Middle frontal gyrus (tissue), 1 donor: Measurements from ENCODE around the gene MAGED4B.
"Not testable (repeated sequence)": the region's sequence is repeated elsewhere in the genome, so short reads cannot be mapped to it uniquely, and the experiment has no call there.

ENCODE experiments used
- DNase-seq: peaks from one replicate; pipeline ENCODE4 v3.0.0-alpha.2; 2015; ENCODE audit warnings: low spot score; ENCODE audit errors: extremely low spot score

Gene MAGED4B, protein sequence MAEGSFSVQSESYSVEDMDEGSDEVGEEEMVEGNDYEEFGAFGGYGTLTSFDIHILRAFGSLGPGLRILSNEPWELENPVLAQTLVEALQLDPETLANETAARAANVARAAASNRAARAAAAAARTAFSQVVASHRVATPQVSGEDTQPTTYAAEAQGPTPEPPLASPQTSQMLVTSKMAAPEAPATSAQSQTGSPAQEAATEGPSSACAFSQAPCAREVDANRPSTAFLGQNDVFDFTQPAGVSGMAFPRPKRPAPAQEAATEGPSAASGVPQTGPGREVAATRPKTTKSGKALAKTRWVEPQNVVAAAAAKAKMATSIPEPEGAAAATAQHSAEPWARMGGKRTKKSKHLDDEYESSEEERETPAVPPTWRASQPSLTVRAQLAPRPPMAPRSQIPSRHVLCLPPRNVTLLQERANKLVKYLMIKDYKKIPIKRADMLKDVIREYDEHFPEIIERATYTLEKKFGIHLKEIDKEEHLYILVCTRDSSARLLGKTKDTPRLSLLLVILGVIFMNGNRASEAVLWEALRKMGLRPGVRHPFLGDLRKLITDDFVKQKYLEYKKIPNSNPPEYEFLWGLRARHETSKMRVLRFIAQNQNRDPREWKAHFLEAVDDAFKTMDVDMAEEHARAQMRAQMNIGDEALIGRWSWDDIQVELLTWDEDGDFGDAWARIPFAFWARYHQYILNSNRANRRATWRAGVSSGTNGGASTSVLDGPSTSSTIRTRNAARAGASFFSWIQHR

GRCh38 chrX:52068666-52069640 is at the start of gene MAGED4B:
Gene MAGED4B, minus strand, starts transcription at chrX:52069183. Its CDS starts 1,011 bp downstream, at chrX:52068172.
- not testable (repeated sequence) for DNase-seq

- no peak for DNase-seq
Observed at GRCh38 chrX:52118262-52118661, 49.3 kb upstream of the MAGED4B start.

GRCh38 chrX:52082578-52082977 is 13.6 kb upstream of the MAGED4B start:
- no peak for DNase-seq

GRCh38 chrX:52078131-52078530 is 9.1 kb upstream of the MAGED4B start:
- no peak for DNase-seq

- DNase-seq = not testable (repeated sequence)
Observed at GRCh38 chrX:52042288-52042687, 26.7 kb downstream of the MAGED4B start.

- no peak for DNase-seq
Observed at GRCh38 chrX:52034211-52034610, 34.8 kb downstream of the MAGED4B start.

DNA sequence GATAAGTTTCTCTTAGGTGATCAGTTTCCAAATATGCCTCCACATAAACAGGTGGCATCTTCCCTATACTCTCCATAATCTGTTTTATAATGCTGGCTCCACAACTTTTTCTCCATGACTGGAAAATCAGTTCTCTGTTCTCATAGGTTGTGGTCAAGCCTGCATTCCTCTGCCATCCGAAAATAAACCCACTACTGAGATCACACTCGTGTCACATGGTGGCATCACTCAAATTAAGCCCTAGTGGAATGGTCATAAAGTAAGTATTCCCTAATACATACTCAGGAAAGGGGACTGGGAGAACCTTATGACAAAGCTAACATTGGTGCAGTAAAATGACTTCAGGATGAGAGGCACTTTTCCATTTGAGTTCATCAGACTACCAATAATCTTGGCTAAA is 37.6 kb downstream of the MAGED4B start:
- DNase-seq = no peak

GRCh38 chrX:52015794-52016193 is 53.2 kb downstream of the MAGED4B start:
- DNase-seq = no peak
